Measurements from ENCODE around the gene TEX36. TPM values are rescaled to one million over a fixed set of nuclear protein-coding genes. Genes with fewer than 3 reads are reported as not detected.
"Not testable (repeated sequence)": the region's sequence is repeated elsewhere in the genome, so short reads cannot be mapped to it uniquely, and the experiment has no call there.

TEX36 gene
- total RNA-seq, 4 donors from 2014 or later: not detected

GRCh38 chr10:125621052-125621451, 61.9 kb downstream of the TEX36 start:
- 89 to 100% methylated on average over 4 of the region's 4 CpGs for WGBS, 2 donors (ENCODE audit: low coverage in 1 of 2)
- Histone ChIP-seq H3K4me3 (no peak overlapping the region), H3K4me1 (no peaks in the 10 kb centered on the region), H3K9me3 (no peaks in the 10 kb centered on the region), H3K27ac (no peak overlapping the region), H3K27me3 (peaks cover 4% of the 10 kb centered on the region), H3K36me3 (no peaks in the 10 kb centered on the region)
- TF ChIP-seq POLR2A (IDR thresholded peaks at IDR 0.05): no peak
- TF ChIP-seq EP300 (IDR thresholded peaks at IDR 0.05): no peak
- no peak for TF ChIP-seq CTCF (IDR thresholded peaks at IDR 0.05)
- no peak for TF ChIP-seq POLR2AphosphoS5 (IDR thresholded peaks at IDR 0.05)
- ATAC-seq: no peak

- no peak overlapping the region for H3K4me3 ChIP-seq
- TF ChIP-seq CTCF (IDR thresholded peaks at IDR 0.05) (no peak), POLR2AphosphoS5 (IDR thresholded peaks at IDR 0.05) (no peak), POLR2A (IDR thresholded peaks at IDR 0.05) (no peak), EP300 (IDR thresholded peaks at IDR 0.05) (no peak)
- no peaks in the 10 kb centered on the region for H3K4me1 ChIP-seq
- no peak for ATAC-seq
- no peaks in the 10 kb centered on the region for H3K36me3 ChIP-seq
- no peaks in the 10 kb centered on the region for H3K9me3 ChIP-seq
- no peak overlapping the region for H3K27ac ChIP-seq
- H3K27me3 ChIP-seq: peaks cover 4% of the 10 kb centered on the region
- WGBS, 2 donors (ENCODE audit: low coverage in 1 of 2): 25 to 71% methylated on average over 1 of the region's 1 CpG
These were observed 62.6 kb downstream of the TEX36 start for GRCh38 chr10:125620401-125620800.

- ATAC-seq, H3K4me1 ChIP-seq, H3K36me3 ChIP-seq, H3K27ac ChIP-seq, H3K4me3 ChIP-seq, H3K9me3 ChIP-seq, H3K27me3 ChIP-seq: not testable (repeated sequence)
- WGBS, 2 donors (ENCODE audit: low coverage in 1 of 2): 89% methylated on average over 3 to 8 of the region's 8 CpGs
These were observed 69.9 kb downstream of the TEX36 start for GRCh38 chr10:125613062-125613461.

- WGBS, 2 donors (ENCODE audit: low coverage in 1 of 2): 100% methylated on average over 1 of the region's 1 CpG; no CpG with 5 or more reads in 1 of the 2 donors
- Histone ChIP-seq H3K4me3 (no peak overlapping the region), H3K9me3 (no peaks in the 10 kb centered on the region), H3K4me1 (peaks cover 0 to 7% (median 0%) of the 10 kb centered on the region in 3 donors), H3K27ac (no peak overlapping the region), H3K36me3 (no peaks in the 10 kb centered on the region), H3K27me3 (no peaks in the 10 kb centered on the region)
- TF ChIP-seq CTCF (IDR thresholded peaks at IDR 0.05) (no peak), EP300 (IDR thresholded peaks at IDR 0.05) (no peak)
- ATAC-seq: no peak
These were observed 71.2 kb downstream of the TEX36 start for GRCh38 chr10:125611756-125612155.

GRCh38 chr10:125611216-125611615, 71.7 kb downstream of the TEX36 start:
- Histone ChIP-seq H3K27ac (no peak overlapping the region), H3K4me3 (no peak overlapping the region), H3K36me3 (no peaks in the 10 kb centered on the region), H3K9me3 (no peaks in the 10 kb centered on the region), H3K4me1 (peaks cover 0 to 12% (median 0%) of the 10 kb centered on the region in 3 donors), H3K27me3 (no peaks in the 10 kb centered on the region)
- WGBS, 2 donors (ENCODE audit: low coverage in 1 of 2): 57 to 69% methylated on average over 2 of the region's 2 CpGs
- ATAC-seq: no peak
- no peak for TF ChIP-seq CTCF (IDR thresholded peaks at IDR 0.05)
- TF ChIP-seq POLR2AphosphoS5 (IDR thresholded peaks at IDR 0.05): no peak
- TF ChIP-seq EP300 (IDR thresholded peaks at IDR 0.05): no peak
- TF ChIP-seq POLR2A (IDR thresholded peaks at IDR 0.05): no peak
